ENCODE results near the gene TACC2. TPM values are rescaled to one million over a fixed set of nuclear protein-coding genes. Genes with fewer than 3 reads are reported as not detected.

The TACC2 gene
- total and polyA plus RNA-seq, 8 donors = 29.0 to 102 (median 52.9) TPM

GRCh38 chr10:122254831-122255230, 265.9 kb downstream of the TACC2 start:
- peaks cover 0 to 75% (median 64%) of the 10 kb centered on the region in 4 donors for H3K36me3 ChIP-seq
- 88 to 92% (median 89%) methylated on average over 5 of the region's 5 CpGs for WGBS, 5 donors

GRCh38 chr10:122255509-122256301, 266.7 kb downstream of the TACC2 start:
- WGBS, 5 donors = 87 to 92% (median 90%) methylated on average over 13 to 14 of the region's 14 CpGs
- Histone ChIP-seq H3K4me1 (peaks cover 0 to 17% (median 5%) of the 10 kb centered on the region in 4 donors), H3K9me3 (no peaks in the 10 kb centered on the region), H3K4me3 (no peak overlapping the region), H3K36me3 (peaks cover 0 to 73% (median 57%) of the 10 kb centered on the region in 4 donors), H3K27me3 (no peaks in the 10 kb centered on the region), H3K27ac (no peak overlapping the region)
- no peak for DNase-seq
- intact Hi-C loops (cut with DNase I; ENCODE audit: low total_unique reads) = no loop called here
- TF ChIP-seq POLR2AphosphoS5 (IDR thresholded peaks at IDR 0.05) (no peak), EP300 (IDR thresholded peaks at IDR 0.05) (no peak), CTCF (IDR thresholded peaks at IDR 0.05) (no peak), POLR2A (IDR thresholded peaks at IDR 0.05) (no peak)

More at GRCh38 chr10:122254831-122255230, 265.9 kb downstream of the TACC2 start:
- DNase-seq = no peak
- TF ChIP-seq POLR2AphosphoS5 (IDR thresholded peaks at IDR 0.05) = no peak
- TF ChIP-seq POLR2A (IDR thresholded peaks at IDR 0.05) = no peak
- TF ChIP-seq CTCF (IDR thresholded peaks at IDR 0.05) = no peak
- TF ChIP-seq EP300 (IDR thresholded peaks at IDR 0.05) = no peak
- no peaks in the 10 kb centered on the region for H3K9me3 ChIP-seq
- H3K4me1 ChIP-seq = peaks cover 0 to 17% (median 5%) of the 10 kb centered on the region in 4 donors
- H3K4me3 ChIP-seq = no peak overlapping the region
- no peaks in the 10 kb centered on the region for H3K27me3 ChIP-seq
- H3K27ac ChIP-seq = no peak overlapping the region
- intact Hi-C loops (cut with DNase I; ENCODE audit: low total_unique reads) = no loop called here

- peaks cover 0 to 17% (median 5%) of the 10 kb centered on the region in 4 donors for H3K4me1 ChIP-seq
- no peak overlapping the region for H3K27ac ChIP-seq
- no peak for TF ChIP-seq POLR2AphosphoS5 (IDR thresholded peaks at IDR 0.05)
- no peak for TF ChIP-seq POLR2A (IDR thresholded peaks at IDR 0.05)
- no peak for TF ChIP-seq CTCF (IDR thresholded peaks at IDR 0.05)
- no peak for TF ChIP-seq EP300 (IDR thresholded peaks at IDR 0.05)
- peaks cover 0 to 11% (median 3%) of the 10 kb centered on the region in 4 donors for H3K9me3 ChIP-seq
- H3K36me3 ChIP-seq = peaks cover 0 to 62% (median 46%) of the 10 kb centered on the region in 4 donors
- no peak overlapping the region for H3K4me3 ChIP-seq
- intact Hi-C loops (cut with DNase I; ENCODE audit: low total_unique reads) = no loop called here
- DNase-seq = no peak
- 87 to 94% (median 91%) methylated on average over 3 of the region's 3 CpGs for WGBS, 5 donors
- H3K27me3 ChIP-seq = no peaks in the 10 kb centered on the region
Observed at GRCh38 chr10:122257041-122257440, 268.1 kb downstream of the TACC2 start.

DNA sequence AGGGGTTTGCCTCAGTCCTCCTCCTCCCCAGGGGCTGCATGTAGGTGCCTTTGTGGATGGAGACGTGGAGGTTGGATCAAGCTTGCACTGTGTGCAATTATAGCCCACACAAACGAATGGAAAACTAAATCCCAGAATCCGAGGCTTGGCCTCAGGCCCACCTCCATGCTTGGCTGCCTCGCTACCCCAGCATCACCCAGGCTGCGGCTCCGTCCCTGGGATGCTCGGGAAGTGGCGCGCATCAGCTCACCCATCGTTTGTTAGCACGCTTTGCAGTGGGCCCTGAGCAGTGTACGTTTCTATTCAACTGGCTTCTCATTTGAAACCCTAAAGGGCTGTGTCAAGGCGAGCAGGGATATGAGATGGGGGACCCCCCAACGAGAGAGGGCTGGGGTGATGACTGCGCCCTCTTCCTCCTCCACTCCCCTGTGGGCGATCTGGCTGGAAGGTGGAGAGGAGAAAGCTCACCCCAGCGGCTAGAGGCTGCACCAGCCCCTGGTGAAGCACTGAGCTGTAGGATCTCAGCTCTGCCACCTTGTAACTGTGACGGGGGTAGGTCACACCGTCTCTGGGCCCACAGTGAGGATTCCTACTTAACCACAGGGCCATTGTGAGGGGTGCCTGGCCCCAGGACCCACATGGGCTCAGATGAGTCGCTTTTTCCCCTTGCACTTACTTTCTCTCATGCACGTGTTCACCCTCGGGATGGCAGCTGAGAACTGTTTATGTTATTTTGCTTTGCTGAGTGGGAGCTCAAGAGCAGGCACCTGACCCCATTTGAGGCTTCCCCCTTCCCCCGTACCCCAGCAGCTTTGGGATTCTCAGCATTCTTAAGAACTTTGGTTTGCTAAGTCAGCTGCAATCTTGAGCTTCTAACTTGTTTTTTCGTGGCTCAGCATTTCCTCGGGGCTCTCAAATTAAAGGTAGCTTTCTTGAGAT, 269.4 kb downstream of the TACC2 start:
- Histone ChIP-seq H3K36me3 (peaks cover 0 to 57% (median 44%) of the 10 kb centered on the region in 4 donors), H3K4me3 (no peak overlapping the region), H3K4me1 (peaks cover 0 to 9% (median 0%) of the 10 kb centered on the region in 4 donors), H3K9me3 (peaks cover 0 to 17% (median 8%) of the 10 kb centered on the region in 4 donors), H3K27me3 (no peaks in the 10 kb centered on the region), H3K27ac (peak overlapping the region in 1 of 5 donors; percentile 46)
- no peak for DNase-seq
- WGBS, 5 donors = 55 to 74% (median 70%) methylated on average over 18 to 25 of the region's 25 CpGs
- intact Hi-C loops (cut with DNase I; ENCODE audit: low total_unique reads) = no loop called here
- TF ChIP-seq POLR2A (IDR thresholded peaks at IDR 0.05) = no peak
- TF ChIP-seq POLR2AphosphoS5 (IDR thresholded peaks at IDR 0.05) = no peak
- no peak for TF ChIP-seq EP300 (IDR thresholded peaks at IDR 0.05)
- no peak for TF ChIP-seq CTCF (IDR thresholded peaks at IDR 0.05)
